Activated T-helper 17 cell treated with anti-CD3 and anti-CD28 coated beads, Interleukin-2, amount 50 U/mL, for 72 hours (primary cell): ENCODE data around the gene CLIP4. TPM values are rescaled to one million over a fixed set of nuclear protein-coding genes. Genes with fewer than 3 reads are reported as not detected.

Experiments
- ATAC-seq: fragments of 150-1000 bp; cut with Tn5 transposase; replicated peaks from 2 replicates; pipeline ENCODE4 v1.10.0; 2021; ENCODE audit warnings: mild to moderate bottlenecking, moderate library complexity
- H3K27ac Mint-ChIP-seq: one replicate; pipeline ENCODE4 v1.8.0; 2022; ENCODE audit warnings: mixed read lengths
- H3K27me3 Mint-ChIP-seq: one replicate; pipeline ENCODE4 v1.8.0; 2022; ENCODE audit warnings: mixed read lengths
- H3K36me3 Mint-ChIP-seq: one replicate; pipeline ENCODE4 v1.8.0; 2022; ENCODE audit warnings: low read depth, mild to moderate bottlenecking, mixed read lengths
- H3K4me1 Mint-ChIP-seq: one replicate; pipeline ENCODE4 v1.8.0; 2022; ENCODE audit warnings: mixed read lengths
- H3K4me3 Mint-ChIP-seq: one replicate; pipeline ENCODE4 v1.8.0; 2022; ENCODE audit warnings: mild to moderate bottlenecking, mixed read lengths
- H3K9me3 Mint-ChIP-seq: one replicate; pipeline ENCODE4 v1.8.0; 2022; ENCODE audit warnings: mixed read lengths
- total RNA-seq, 2 donors: library from RNA; stranded (reverse); gene quantifications; one replicate each; pipeline ENCODE4 v1.2.3, GENCODE V29; 2022

Gene CLIP4
- total RNA-seq, 2 donors from 2014 or later: 23.3 to 24.5 TPM

GRCh38 chr2:29112379-29112778 is 2.8 kb upstream of the CLIP4 start:
- no peak overlapping the region for H3K4me3 Mint-ChIP-seq
- ATAC-seq: no peak
- no peak overlapping the region for H3K27ac Mint-ChIP-seq
- H3K27me3 Mint-ChIP-seq: no peaks in the 10 kb centered on the region
- H3K4me1 Mint-ChIP-seq: peaks cover 18% of the 10 kb centered on the region
- H3K9me3 Mint-ChIP-seq: no peaks in the 10 kb centered on the region
- H3K36me3 Mint-ChIP-seq: peaks cover 6% of the 10 kb centered on the region

GRCh38 chr2:29113027-29113686 is 2.1 kb upstream of the CLIP4 start:
- no peaks in the 10 kb centered on the region for H3K9me3 Mint-ChIP-seq
- H3K36me3 Mint-ChIP-seq: peaks cover 6% of the 10 kb centered on the region
- H3K4me3 Mint-ChIP-seq: no peak overlapping the region
- no peak overlapping the region for H3K27ac Mint-ChIP-seq
- peaks cover 18% of the 10 kb centered on the region for H3K4me1 Mint-ChIP-seq
- no peaks in the 10 kb centered on the region for H3K27me3 Mint-ChIP-seq
- ATAC-seq: no peak

GRCh38 chr2:29113891-29114321 is 1.3 kb upstream of the CLIP4 start:
- no peaks in the 10 kb centered on the region for H3K9me3 Mint-ChIP-seq

GRCh38 chr2:29114586-29114945 is 649 bp upstream of the CLIP4 start:
- peak overlapping the region; percentile 89 for H3K4me3 Mint-ChIP-seq
- peaks cover 6% of the 10 kb centered on the region for H3K36me3 Mint-ChIP-seq
- no peaks in the 10 kb centered on the region for H3K9me3 Mint-ChIP-seq
- H3K27me3 Mint-ChIP-seq: no peaks in the 10 kb centered on the region
- peaks cover 22% of the 10 kb centered on the region for H3K4me1 Mint-ChIP-seq
- ATAC-seq: no peak
- peak overlapping the region; percentile 89 for H3K27ac Mint-ChIP-seq

More at GRCh38 chr2:29113891-29114321, 1.3 kb upstream of the CLIP4 start:
- Mint-ChIP-seq H3K36me3 (peaks cover 6% of the 10 kb centered on the region), H3K4me3 (peak overlapping the region; percentile 89), H3K27me3 (no peaks in the 10 kb centered on the region), H3K4me1 (peaks cover 18% of the 10 kb centered on the region), H3K27ac (peak overlapping the region; percentile 89)
- ATAC-seq: no peak

- Mint-ChIP-seq H3K27me3 (no peaks in the 10 kb centered on the region), H3K27ac (peak overlapping the region; percentile 87), H3K4me3 (peak overlapping the region; percentile 88), H3K36me3 (peaks cover 8% of the 10 kb centered on the region), H3K4me1 (peaks cover 22% of the 10 kb centered on the region), H3K9me3 (no peaks in the 10 kb centered on the region)
- peak; percentile 72 for ATAC-seq
Measured at GRCh38 chr2:29115797-29116781, 874 bp downstream of the CLIP4 start.

- Mint-ChIP-seq H3K4me3 (peak overlapping the region; percentile 88), H3K36me3 (peaks cover 25% of the 10 kb centered on the region), H3K4me1 (peaks cover 20% of the 10 kb centered on the region), H3K9me3 (no peaks in the 10 kb centered on the region), H3K27me3 (no peaks in the 10 kb centered on the region), H3K27ac (peak overlapping the region; percentile 87)
- no peak for ATAC-seq
Measured at GRCh38 chr2:29117636-29118303, 2.6 kb downstream of the CLIP4 start.

GRCh38 chr2:29119211-29119610 is 4.0 kb downstream of the CLIP4 start:
- peak overlapping the region; percentile 50 for H3K4me3 Mint-ChIP-seq
- ATAC-seq: no peak
- H3K36me3 Mint-ChIP-seq: peaks cover 40% of the 10 kb centered on the region
- H3K4me1 Mint-ChIP-seq: peaks cover 32% of the 10 kb centered on the region
- H3K27me3 Mint-ChIP-seq: no peaks in the 10 kb centered on the region
- H3K27ac Mint-ChIP-seq: no peak overlapping the region
- no peaks in the 10 kb centered on the region for H3K9me3 Mint-ChIP-seq

- ATAC-seq: no peak
- Mint-ChIP-seq H3K4me3 (no peak overlapping the region), H3K4me1 (peaks cover 32% of the 10 kb centered on the region), H3K9me3 (no peaks in the 10 kb centered on the region), H3K27me3 (no peaks in the 10 kb centered on the region), H3K36me3 (peaks cover 50% of the 10 kb centered on the region), H3K27ac (no peak overlapping the region)
Measured at GRCh38 chr2:29120846-29121245, 5.6 kb downstream of the CLIP4 start.

- H3K4me3 Mint-ChIP-seq: peak overlapping the region; percentile 61
- H3K27me3 Mint-ChIP-seq: no peaks in the 10 kb centered on the region
- peak; percentile 98 for ATAC-seq
- H3K27ac Mint-ChIP-seq: peak overlapping the region; percentile 58
- no peaks in the 10 kb centered on the region for H3K9me3 Mint-ChIP-seq
- peaks cover 28% of the 10 kb centered on the region for H3K4me1 Mint-ChIP-seq
- peaks cover 70% of the 10 kb centered on the region for H3K36me3 Mint-ChIP-seq
Measured at GRCh38 chr2:29123617-29124349, 8.6 kb downstream of the CLIP4 start.

- H3K36me3 Mint-ChIP-seq: peaks cover 73% of the 10 kb centered on the region
- H3K4me3 Mint-ChIP-seq: peak overlapping the region; percentile 61
- ATAC-seq: no peak
- no peaks in the 10 kb centered on the region for H3K9me3 Mint-ChIP-seq
- peaks cover 26% of the 10 kb centered on the region for H3K4me1 Mint-ChIP-seq
- H3K27ac Mint-ChIP-seq: peak overlapping the region; percentile 25
- H3K27me3 Mint-ChIP-seq: no peaks in the 10 kb centered on the region
Measured at GRCh38 chr2:29124504-29124903, 9.3 kb downstream of the CLIP4 start.

- H3K4me3 Mint-ChIP-seq: peak overlapping the region; percentile 61
- peaks cover 18% of the 10 kb centered on the region for H3K4me1 Mint-ChIP-seq
- ATAC-seq: peak; percentile 44
- H3K27ac Mint-ChIP-seq: peak overlapping the region; percentile 81
- H3K27me3 Mint-ChIP-seq: no peaks in the 10 kb centered on the region
- H3K36me3 Mint-ChIP-seq: peaks cover 82% of the 10 kb centered on the region
- no peaks in the 10 kb centered on the region for H3K9me3 Mint-ChIP-seq
Measured at GRCh38 chr2:29129586-29130281, 14.5 kb downstream of the CLIP4 start.

- Mint-ChIP-seq H3K27ac (peak overlapping the region; percentile 81), H3K27me3 (no peaks in the 10 kb centered on the region), H3K4me3 (peak overlapping the region; percentile 61), H3K4me1 (peaks cover 18% of the 10 kb centered on the region), H3K36me3 (peaks cover 81% of the 10 kb centered on the region), H3K9me3 (no peaks in the 10 kb centered on the region)
- ATAC-seq: peak; percentile 98
Measured at GRCh38 chr2:29130295-29130694, 15.1 kb downstream of the CLIP4 start.

GRCh38 chr2:29134933-29135332 is 19.7 kb downstream of the CLIP4 start:
- no peak for ATAC-seq
- Mint-ChIP-seq H3K27ac (no peak overlapping the region), H3K27me3 (no peaks in the 10 kb centered on the region), H3K36me3 (peaks cover 93% of the 10 kb centered on the region), H3K9me3 (no peaks in the 10 kb centered on the region), H3K4me1 (peaks cover 18% of the 10 kb centered on the region), H3K4me3 (no peak overlapping the region)
